Measurements from ENCODE around the gene MAN2A2.
"Not testable (repeated sequence)": the region's sequence is repeated elsewhere in the genome, so short reads cannot be mapped to it uniquely, and the experiment has no call there.

Gene MAN2A2

GRCh38 chr15:90917569-90917968, 14.5 kb downstream of the MAN2A2 start:
- no peaks in the 10 kb centered on the region for H3K9me3 ChIP-seq (ENCODE audit: insufficient read depth, low read depth, low read length)
- H3K4me1 ChIP-seq (ENCODE audit: insufficient read depth, low read length), result no peaks in the 10 kb centered on the region
- peaks cover 22% of the 10 kb centered on the region for H3K36me3 ChIP-seq (ENCODE audit: insufficient read depth, low read length)
- H3K9ac ChIP-seq (ENCODE audit: low read depth, low read length), result no peak overlapping the region
- WGBS, result 96% methylated on average over 12 of the region's 12 CpGs
- no peaks in the 10 kb centered on the region for H3K27me3 ChIP-seq (ENCODE audit: insufficient read depth, low read length)
- no peak overlapping the region for H3K4me3 ChIP-seq (ENCODE audit: low read length)
- H3K27ac ChIP-seq (ENCODE audit: low read depth, low read length), result no peak overlapping the region

DNA sequence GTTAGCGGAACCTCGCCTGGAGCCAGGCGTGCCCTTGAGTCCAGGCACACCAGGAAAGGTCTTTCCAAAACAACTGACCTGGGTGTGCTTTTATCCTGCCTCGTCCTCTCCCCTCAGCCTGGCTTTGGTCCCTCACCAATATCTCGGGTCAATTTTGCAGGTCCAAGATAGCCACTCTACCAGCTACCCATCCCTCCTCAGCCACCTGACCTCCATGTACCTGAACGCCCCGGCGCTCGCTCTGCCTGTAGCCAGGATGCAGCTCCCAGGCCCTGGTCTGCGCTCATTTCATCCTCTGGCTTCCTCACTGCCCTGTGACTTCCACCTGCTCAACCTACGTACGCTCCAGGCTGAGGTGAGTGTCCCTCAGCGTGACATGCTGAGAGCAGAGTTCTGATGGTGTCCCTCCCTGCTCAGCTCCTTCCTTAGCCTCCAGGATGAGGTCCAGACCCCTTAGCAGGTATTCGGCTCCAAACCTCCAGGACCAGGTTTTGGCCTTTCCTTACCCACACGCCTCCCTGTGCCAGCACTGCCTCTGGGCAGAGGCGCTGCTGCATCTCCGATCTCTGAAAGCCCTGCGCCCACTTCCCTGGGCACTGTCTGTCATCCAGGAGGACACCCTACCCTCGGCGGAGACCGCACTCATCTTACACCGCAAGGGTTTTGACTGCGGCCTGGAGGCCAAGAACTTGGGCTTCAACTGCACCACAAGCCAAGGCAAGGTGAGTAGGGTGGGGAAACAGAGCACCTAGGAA, 15.1 kb downstream of the MAN2A2 start:
- no peak overlapping the region for H3K4me3 ChIP-seq (ENCODE audit: low read length)
- 95% methylated on average over 23 of the region's 23 CpGs for WGBS
- H3K27ac ChIP-seq (ENCODE audit: low read depth, low read length), result no peak overlapping the region
- H3K36me3 ChIP-seq (ENCODE audit: insufficient read depth, low read length), result peaks cover 17% of the 10 kb centered on the region; the same call in 1 of the 2 replicates
- peaks cover 2% of the 10 kb centered on the region; the same call in 1 of the 2 replicates for H3K4me1 ChIP-seq (ENCODE audit: insufficient read depth, low read length)
- H3K27me3 ChIP-seq (ENCODE audit: insufficient read depth, low read length), result no peaks in the 10 kb centered on the region
- H3K9ac ChIP-seq (ENCODE audit: low read depth, low read length), result no peak overlapping the region
- no peaks in the 10 kb centered on the region for H3K9me3 ChIP-seq (ENCODE audit: insufficient read depth, low read depth, low read length)

DNA sequence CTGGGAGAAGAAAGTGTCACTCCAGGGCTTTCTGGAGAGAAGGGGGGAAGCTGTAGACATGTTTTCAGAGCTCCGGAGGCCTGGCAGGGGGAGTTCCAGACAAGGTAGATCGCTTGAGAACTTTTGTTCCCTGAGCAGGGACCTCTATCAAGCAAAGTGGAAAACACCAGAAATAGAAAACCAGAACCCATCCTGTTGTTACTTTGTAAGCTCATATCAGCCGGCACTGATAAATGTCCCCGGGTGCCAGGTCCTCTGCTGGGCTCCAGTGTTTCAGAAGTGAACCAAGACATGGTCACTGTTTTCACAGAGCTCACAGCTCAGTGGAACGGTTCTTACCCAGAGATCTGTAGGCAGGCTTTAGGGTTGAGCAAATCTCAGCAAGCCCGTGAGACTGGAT, 15.7 kb downstream of the MAN2A2 start:
- Histone ChIP-seq H3K27me3 (ENCODE audit: insufficient read depth, low read length) (no peaks in the 10 kb centered on the region), H3K4me1 (ENCODE audit: insufficient read depth, low read length) (peaks cover 2% of the 10 kb centered on the region; the same call in 1 of the 2 replicates), H3K36me3 (ENCODE audit: insufficient read depth, low read length) (peaks cover 16% of the 10 kb centered on the region; the same call in 1 of the 2 replicates), H3K9me3 (ENCODE audit: insufficient read depth, low read depth, low read length) (no peaks in the 10 kb centered on the region), H3K9ac (ENCODE audit: low read depth, low read length) (no peak overlapping the region), H3K4me3 (ENCODE audit: low read length) (no peak overlapping the region), H3K27ac (ENCODE audit: low read depth, low read length) (no peak overlapping the region)
- WGBS, result 92% methylated on average over 6 of the region's 6 CpGs

DNA sequence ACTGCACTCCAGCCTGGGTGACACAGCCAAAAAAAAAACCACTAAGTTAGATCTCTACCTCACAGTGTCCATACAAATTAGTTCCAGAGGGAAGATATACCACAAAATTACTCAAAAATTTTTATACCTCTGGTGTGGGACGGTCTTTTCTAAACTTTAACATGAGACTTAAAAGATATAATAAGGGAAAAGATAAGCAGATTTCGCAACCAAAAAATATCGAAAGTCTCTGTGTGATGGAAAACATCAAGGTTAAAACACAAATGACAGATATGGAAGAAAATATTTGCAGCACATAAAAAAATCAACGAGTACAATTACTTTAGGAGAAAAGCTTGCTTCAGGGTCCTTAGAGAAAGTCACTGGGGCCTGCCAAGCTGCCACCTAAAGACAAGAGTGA, 18.8 kb downstream of the MAN2A2 start:
- H3K27me3 ChIP-seq (ENCODE audit: insufficient read depth, low read length), result no peaks in the 10 kb centered on the region
- H3K9me3 ChIP-seq (ENCODE audit: insufficient read depth, low read depth, low read length), result no peaks in the 10 kb centered on the region
- H3K36me3 ChIP-seq (ENCODE audit: insufficient read depth, low read length), result peaks cover 16% of the 10 kb centered on the region; the same call in 1 of the 2 replicates
- no peak overlapping the region for H3K4me3 ChIP-seq (ENCODE audit: low read length)
- H3K9ac ChIP-seq (ENCODE audit: low read depth, low read length), result no peak overlapping the region
- 96% methylated on average over 4 of the region's 4 CpGs for WGBS
- H3K27ac ChIP-seq (ENCODE audit: low read depth, low read length), result no peak overlapping the region
- peaks cover 2% of the 10 kb centered on the region; the same call in 1 of the 2 replicates for H3K4me1 ChIP-seq (ENCODE audit: insufficient read depth, low read length)

- H3K36me3 ChIP-seq (ENCODE audit: insufficient read depth, low read length), result peaks cover 16% of the 10 kb centered on the region; the same call in 1 of the 2 replicates
- not testable (repeated sequence) for H3K27ac ChIP-seq (ENCODE audit: low read depth, low read length); H3K9ac ChIP-seq (ENCODE audit: low read depth, low read length); H3K27me3 ChIP-seq (ENCODE audit: insufficient read depth, low read length); H3K4me3 ChIP-seq (ENCODE audit: low read length); H3K9me3 ChIP-seq (ENCODE audit: insufficient read depth, low read depth, low read length); H3K4me1 ChIP-seq (ENCODE audit: insufficient read depth, low read length)
- 92% methylated on average over 7 of the region's 7 CpGs for WGBS
These were observed 19.7 kb downstream of the MAN2A2 start for GRCh38 chr15:90922712-90923322.

GRCh38 chr15:90924375-90924774, 21.3 kb downstream of the MAN2A2 start:
- Histone ChIP-seq H3K9me3 (ENCODE audit: insufficient read depth, low read depth, low read length) (no peaks in the 10 kb centered on the region), H3K9ac (ENCODE audit: low read depth, low read length) (no peak overlapping the region), H3K4me3 (ENCODE audit: low read length) (no peak overlapping the region), H3K4me1 (ENCODE audit: insufficient read depth, low read length) (peaks cover 2% of the 10 kb centered on the region; the same call in 1 of the 2 replicates), H3K27ac (ENCODE audit: low read depth, low read length) (no peak overlapping the region), H3K36me3 (ENCODE audit: insufficient read depth, low read length) (peaks cover 13% of the 10 kb centered on the region; the same call in 1 of the 2 replicates), H3K27me3 (ENCODE audit: insufficient read depth, low read length) (no peaks in the 10 kb centered on the region)
- 89% methylated on average over 4 of the region's 5 CpGs for WGBS

DNA sequence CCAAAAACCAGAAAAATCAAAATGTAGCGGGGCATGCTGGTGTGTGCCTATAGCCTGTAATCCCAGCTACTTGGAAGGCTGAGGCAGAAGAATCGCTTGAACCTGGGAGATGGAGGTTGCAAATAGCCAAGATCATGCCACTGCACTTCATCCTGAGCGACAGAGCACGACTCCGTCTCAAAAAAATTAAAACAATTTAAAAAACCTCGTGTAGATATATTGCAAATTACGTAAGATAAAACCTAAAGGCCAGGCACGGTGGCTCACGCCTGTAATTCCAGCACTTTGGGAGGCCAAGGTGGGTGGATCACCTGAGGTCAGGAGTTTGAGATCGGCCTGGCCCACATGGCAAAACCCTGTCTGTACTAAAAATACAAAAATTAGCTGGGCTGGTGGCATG, 23.7 kb downstream of the MAN2A2 start:
- WGBS, result 96% methylated on average over 10 of the region's 10 CpGs

GRCh38 chr15:90928106-90928505, 25.0 kb downstream of the MAN2A2 start:
- not testable (repeated sequence) for H3K9ac ChIP-seq (ENCODE audit: low read depth, low read length); H3K4me3 ChIP-seq (ENCODE audit: low read length); H3K9me3 ChIP-seq (ENCODE audit: insufficient read depth, low read depth, low read length); H3K36me3 ChIP-seq (ENCODE audit: insufficient read depth, low read length); H3K27ac ChIP-seq (ENCODE audit: low read depth, low read length); H3K27me3 ChIP-seq (ENCODE audit: insufficient read depth, low read length); H3K4me1 ChIP-seq (ENCODE audit: insufficient read depth, low read length)
- 96% methylated on average over 7 of the region's 7 CpGs for WGBS

More for the DNA sequence above, 23.7 kb downstream of the MAN2A2 start:
- not testable (repeated sequence) for H3K9ac ChIP-seq (ENCODE audit: low read depth, low read length); H3K27ac ChIP-seq (ENCODE audit: low read depth, low read length); H3K27me3 ChIP-seq (ENCODE audit: insufficient read depth, low read length); H3K4me1 ChIP-seq (ENCODE audit: insufficient read depth, low read length); H3K9me3 ChIP-seq (ENCODE audit: insufficient read depth, low read depth, low read length); H3K4me3 ChIP-seq (ENCODE audit: low read length); H3K36me3 ChIP-seq (ENCODE audit: insufficient read depth, low read length)

DNA sequence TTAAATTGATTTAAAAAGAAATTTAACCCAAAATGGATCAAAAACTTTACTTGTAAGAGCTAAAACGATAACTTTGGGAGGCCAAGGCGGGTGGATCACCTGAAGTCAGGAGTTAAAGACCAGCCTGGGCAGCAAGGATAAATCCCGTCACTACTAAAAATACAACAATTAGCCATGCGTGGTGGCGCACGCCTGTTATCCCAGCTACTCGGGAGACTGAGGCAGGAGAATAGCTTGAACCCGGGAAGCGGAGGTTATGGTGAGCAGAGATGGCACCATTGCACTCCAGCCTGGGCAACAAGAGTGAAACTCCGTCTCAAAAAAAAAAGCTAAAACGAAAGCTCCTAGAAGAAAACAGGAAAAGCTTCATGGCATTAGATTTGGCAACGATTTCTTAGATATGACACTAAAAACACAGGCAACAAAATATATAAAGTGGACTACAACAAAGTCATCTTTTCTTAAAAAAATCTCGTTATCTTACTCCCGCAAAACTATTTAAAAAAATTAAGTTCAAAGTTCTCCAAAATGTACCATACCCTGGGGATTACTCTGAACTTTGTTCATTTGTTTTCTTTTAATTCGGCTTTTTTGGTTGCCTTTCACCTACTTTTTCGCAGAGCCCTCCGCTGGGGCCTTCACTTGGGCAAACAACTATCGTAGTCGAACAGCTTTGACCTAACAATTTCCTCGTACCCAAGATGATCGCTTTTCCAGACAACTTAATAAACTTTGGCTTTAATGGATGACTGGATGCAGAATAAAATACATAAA, 26.3 kb downstream of the MAN2A2 start:
- peaks cover 15% of the 10 kb centered on the region for H3K27me3 ChIP-seq (ENCODE audit: insufficient read depth, low read length)
- WGBS, result 96% methylated on average over 21 of the region's 21 CpGs
- no peaks in the 10 kb centered on the region; the same call in 1 of the 2 replicates for H3K4me1 ChIP-seq (ENCODE audit: insufficient read depth, low read length)
- no peak overlapping the region for H3K9ac ChIP-seq (ENCODE audit: low read depth, low read length)
- H3K4me3 ChIP-seq (ENCODE audit: low read length), result no peak overlapping the region
- no peaks in the 10 kb centered on the region for H3K36me3 ChIP-seq (ENCODE audit: insufficient read depth, low read length)
- H3K9me3 ChIP-seq (ENCODE audit: insufficient read depth, low read depth, low read length), result no peaks in the 10 kb centered on the region
- H3K27ac ChIP-seq (ENCODE audit: low read depth, low read length), result no peak overlapping the region

DNA sequence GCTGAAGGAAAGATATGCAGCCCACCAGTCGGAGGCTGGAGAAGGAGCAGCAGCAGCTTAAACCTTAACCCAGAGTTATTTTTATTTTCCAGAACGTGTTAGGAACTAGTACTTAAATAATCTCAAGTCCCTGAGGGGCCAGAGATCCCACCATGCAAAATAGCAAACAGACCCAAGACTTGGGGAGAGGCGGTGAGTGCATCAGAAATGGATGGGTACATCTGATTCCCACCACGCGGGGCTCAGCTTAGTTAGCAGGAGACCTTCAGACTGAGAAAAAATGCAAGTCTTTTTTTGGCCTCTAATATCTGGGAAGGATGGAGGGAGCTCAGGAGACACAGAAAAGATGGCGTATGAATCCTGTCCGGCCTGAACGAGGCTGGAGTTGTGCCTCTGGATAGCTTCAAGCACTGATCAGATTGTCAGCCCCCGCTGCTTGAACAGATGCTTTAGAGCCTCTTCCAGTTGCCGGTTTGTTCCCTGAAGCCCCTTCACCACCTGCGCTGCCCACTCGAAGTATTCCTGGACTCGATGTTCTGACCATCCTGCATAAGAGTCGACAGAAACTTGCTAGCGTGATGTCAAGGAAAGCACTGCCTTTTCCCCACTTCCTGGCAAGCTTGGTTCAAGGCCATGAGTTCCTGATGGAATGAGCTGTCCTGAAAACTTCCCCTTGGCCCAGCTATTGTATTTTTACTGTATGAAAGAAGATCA, 27.9 kb downstream of the MAN2A2 start:
- Histone ChIP-seq H3K27me3 (ENCODE audit: insufficient read depth, low read length) (peaks cover 15% of the 10 kb centered on the region), H3K36me3 (ENCODE audit: insufficient read depth, low read length) (no peaks in the 10 kb centered on the region), H3K9ac (ENCODE audit: low read depth, low read length) (no peak overlapping the region), H3K4me3 (ENCODE audit: low read length) (peak overlapping the region; percentile 75; the same call in 1 of the 2 replicates), H3K4me1 (ENCODE audit: insufficient read depth, low read length) (no peaks in the 10 kb centered on the region; the same call in 1 of the 2 replicates), H3K9me3 (ENCODE audit: insufficient read depth, low read depth, low read length) (no peaks in the 10 kb centered on the region), H3K27ac (ENCODE audit: low read depth, low read length) (no peak overlapping the region)
- 94% methylated on average over 15 of the region's 15 CpGs for WGBS

GRCh38 chr15:90931575-90931827, 28.4 kb downstream of the MAN2A2 start:
- Histone ChIP-seq H3K27ac (ENCODE audit: low read depth, low read length) (no peak overlapping the region), H3K9ac (ENCODE audit: low read depth, low read length) (no peak overlapping the region), H3K27me3 (ENCODE audit: insufficient read depth, low read length) (peaks cover 15% of the 10 kb centered on the region), H3K4me1 (ENCODE audit: insufficient read depth, low read length) (no peaks in the 10 kb centered on the region; the same call in 1 of the 2 replicates), H3K4me3 (ENCODE audit: low read length) (peak overlapping the region; percentile 75), H3K9me3 (ENCODE audit: insufficient read depth, low read depth, low read length) (no peaks in the 10 kb centered on the region), H3K36me3 (ENCODE audit: insufficient read depth, low read length) (peaks cover 3% of the 10 kb centered on the region)
- whole genome bisulfite sequencing, result 43% methylated on average over 6 of the region's 6 CpGs

Measured in HUES64 (cell line).